HG02588 (cell line): ENCODE results near the gene IL21R.
A peak's percentile ranks its signal among the peaks of the same experiment; 100 is the strongest.
"Not testable (repeated sequence)": the region's sequence is repeated elsewhere in the genome, so short reads cannot be mapped to it uniquely, and the experiment has no call there.

Experiments
- ATAC-seq: cut with Tn5 transposase; IDR thresholded peaks from one replicate; pipeline ENCODE4 v1.9.1; 2021; ENCODE audit warnings: mild to moderate bottlenecking, moderate library complexity; ENCODE audit not compliant: unreplicated experiment

The IL21R gene

DNA sequence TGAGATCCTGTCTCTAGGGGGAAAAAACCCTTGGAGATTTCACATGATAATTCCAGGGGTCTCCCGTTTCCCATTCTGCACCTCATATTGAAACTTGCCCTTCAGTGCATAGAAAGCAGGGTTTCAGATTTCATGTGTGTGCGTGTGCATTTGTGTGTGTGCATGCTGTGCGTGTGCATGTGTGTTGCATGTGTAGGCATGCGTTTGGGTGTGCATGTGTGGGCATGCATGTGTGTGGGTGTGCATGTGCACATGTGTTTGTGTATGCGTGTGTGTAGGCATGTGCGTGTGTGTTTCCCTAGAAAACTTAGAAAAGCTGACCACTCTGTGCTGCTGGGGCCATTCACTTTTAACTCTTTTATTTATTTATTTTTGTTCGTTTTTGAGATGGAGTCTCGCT, 40.0 kb downstream of the IL21R start:
- no peak for ATAC-seq

GRCh38 chr16:27444015-27444414, 42.0 kb downstream of the IL21R start:
- no peak for ATAC-seq

DNA sequence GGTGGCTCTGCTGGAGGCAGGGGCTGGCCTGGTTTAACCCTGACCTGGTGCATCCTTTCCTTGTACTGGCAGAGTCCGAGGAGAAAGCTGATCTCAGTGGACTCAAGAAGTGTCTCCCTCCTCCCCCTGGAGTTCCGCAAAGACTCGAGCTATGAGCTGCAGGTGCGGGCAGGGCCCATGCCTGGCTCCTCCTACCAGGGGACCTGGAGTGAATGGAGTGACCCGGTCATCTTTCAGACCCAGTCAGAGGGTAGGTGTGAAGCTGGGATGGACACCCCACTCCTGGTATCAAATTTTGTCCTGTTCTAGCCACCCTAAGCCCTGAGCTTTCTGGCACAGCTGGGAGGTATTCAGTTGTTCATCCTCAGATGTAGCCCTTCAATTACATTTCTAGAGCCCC, 42.5 kb downstream of the IL21R start:
- no peak for ATAC-seq

GRCh38 chr16:27445502-27446175, 43.7 kb downstream of the IL21R start:
- ATAC-seq, result no peak

DNA sequence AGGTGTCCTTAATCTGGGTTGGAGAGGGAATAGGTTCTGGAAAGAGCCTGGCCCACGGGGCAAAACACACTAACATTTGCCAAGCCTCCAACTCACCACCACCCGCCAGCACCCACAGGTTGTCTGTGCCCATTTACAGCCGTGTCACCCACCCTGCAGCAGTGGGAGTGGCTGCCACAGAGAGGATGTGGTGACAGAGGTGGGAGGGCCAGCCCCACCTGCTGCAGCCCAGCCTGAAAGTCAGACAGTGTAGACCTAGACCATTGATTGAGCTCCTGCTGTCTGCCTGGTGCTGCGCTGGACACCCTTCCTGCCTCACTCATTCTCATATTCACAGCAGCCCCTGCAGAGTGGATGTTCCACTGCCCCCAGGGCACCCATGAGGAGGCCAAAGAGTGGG, 44.7 kb downstream of the IL21R start:
- no peak for ATAC-seq

DNA sequence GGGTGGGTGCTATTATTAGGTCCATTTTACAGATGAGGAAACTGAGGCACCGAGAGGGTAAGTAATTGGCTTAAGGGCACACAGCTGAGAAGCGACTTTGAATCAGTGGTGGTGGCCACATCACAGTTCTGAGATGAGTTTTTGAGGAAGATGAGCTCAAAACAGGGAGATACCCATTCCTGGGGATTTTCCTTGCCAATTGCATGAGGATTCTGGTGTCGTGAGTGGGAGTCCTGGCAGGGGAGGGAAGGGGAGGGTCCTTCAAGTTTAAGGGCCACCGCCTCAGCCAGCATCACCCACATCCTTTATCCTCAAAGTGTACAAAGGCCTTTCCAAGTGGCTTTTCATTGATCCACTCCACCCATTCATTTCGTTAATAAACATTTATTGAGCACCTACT, 45.3 kb downstream of the IL21R start:
- ATAC-seq, result no peak

DNA sequence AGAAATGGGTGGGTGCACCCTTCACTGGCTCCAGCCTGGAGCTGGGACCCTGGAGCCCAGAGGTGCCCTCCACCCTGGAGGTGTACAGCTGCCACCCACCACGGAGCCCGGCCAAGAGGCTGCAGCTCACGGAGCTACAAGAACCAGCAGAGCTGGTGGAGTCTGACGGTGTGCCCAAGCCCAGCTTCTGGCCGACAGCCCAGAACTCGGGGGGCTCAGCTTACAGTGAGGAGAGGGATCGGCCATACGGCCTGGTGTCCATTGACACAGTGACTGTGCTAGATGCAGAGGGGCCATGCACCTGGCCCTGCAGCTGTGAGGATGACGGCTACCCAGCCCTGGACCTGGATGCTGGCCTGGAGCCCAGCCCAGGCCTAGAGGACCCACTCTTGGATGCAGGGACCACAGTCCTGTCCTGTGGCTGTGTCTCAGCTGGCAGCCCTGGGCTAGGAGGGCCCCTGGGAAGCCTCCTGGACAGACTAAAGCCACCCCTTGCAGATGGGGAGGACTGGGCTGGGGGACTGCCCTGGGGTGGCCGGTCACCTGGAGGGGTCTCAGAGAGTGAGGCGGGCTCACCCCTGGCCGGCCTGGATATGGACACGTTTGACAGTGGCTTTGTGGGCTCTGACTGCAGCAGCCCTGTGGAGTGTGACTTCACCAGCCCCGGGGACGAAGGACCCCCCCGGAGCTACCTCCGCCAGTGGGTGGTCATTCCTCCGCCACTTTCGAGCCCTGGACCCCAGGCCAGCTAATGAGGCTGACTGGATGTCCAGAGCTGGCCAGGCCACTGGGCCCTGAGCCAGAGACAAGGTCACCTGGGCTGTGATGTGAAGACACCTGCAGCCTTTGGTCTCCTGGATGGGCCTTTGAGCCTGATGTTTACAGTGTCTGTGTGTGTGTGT, 46.8 kb downstream of the IL21R start:
- no peak for ATAC-seq

DNA sequence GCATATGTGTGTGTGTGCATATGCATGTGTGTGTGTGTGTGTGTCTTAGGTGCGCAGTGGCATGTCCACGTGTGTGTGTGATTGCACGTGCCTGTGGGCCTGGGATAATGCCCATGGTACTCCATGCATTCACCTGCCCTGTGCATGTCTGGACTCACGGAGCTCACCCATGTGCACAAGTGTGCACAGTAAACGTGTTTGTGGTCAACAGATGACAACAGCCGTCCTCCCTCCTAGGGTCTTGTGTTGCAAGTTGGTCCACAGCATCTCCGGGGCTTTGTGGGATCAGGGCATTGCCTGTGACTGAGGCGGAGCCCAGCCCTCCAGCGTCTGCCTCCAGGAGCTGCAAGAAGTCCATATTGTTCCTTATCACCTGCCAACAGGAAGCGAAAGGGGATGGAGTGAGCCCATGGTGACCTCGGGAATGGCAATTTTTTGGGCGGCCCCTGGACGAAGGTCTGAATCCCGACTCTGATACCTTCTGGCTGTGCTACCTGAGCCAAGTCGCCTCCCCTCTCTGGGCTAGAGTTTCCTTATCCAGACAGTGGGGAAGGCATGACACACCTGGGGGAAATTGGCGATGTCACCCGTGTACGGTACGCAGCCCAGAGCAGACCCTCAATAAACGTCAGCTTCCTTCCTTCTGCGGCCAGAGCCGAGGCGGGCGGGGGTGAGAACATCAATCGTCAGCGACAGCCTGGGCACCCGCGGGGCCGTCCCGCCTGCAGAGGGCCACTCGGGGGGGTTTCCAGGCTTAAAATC, 47.6 kb downstream of the IL21R start:
- ATAC-seq, result peak; percentile 48

DNA sequence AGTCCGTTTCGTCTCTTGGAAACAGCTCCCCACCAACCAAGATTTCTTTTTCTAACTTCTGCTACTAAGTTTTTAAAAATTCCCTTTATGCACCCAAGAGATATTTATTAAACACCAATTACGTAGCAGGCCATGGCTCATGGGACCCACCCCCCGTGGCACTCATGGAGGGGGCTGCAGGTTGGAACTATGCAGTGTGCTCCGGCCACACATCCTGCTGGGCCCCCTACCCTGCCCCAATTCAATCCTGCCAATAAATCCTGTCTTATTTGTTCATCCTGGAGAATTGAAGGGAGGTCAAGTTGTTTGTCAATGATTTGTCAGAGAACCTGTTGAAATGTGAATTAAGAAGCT, 48.2 kb downstream of the IL21R start:
- ATAC-seq, result no peak

DNA sequence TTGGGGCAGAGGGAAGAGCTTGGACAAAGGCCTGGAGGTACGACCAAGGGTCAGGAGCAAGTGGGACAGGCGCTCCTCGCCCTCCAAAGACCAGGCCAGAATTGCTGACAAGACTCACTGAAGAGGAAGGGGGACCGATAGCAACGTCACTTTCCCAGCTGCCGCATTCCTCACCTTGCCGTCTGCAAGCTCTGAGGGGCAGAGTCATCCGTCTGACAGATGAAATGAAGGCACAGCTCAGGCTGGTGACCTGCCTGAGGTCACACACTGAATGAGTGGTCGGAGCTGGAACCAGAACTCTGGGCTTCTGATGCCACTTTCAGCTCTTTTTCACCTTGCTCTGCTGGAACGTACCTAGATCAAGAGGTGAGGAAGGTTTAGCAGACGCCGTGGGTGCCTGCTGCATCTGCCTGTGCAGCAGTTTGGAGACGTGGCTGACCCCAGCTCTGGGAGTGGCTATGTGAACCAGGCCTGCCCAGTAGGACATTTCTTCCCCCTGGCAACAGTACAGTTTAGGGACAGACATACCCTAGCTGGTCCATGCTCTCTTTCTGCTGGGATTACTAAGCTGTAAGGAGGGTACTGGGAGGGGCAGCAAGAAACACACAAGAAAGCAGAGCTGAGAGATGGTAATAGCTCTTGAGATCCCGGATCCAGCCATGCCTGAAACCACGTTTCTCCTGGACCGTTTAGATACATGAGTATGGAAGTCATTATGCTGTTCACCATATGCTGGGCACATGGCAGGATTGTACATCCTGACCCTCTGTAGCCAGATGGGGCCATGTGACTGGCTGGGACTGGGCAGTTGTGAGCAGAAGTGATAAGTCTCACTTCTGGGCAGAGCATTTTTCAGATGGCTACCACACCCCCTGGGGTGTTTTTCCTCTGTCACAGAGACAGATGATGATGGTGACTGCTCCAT, 50.9 kb downstream of the IL21R start:
- ATAC-seq, result no peak

GRCh38 chr16:27453494-27453825, 51.5 kb downstream of the IL21R start:
- ATAC-seq, result no peak

DNA sequence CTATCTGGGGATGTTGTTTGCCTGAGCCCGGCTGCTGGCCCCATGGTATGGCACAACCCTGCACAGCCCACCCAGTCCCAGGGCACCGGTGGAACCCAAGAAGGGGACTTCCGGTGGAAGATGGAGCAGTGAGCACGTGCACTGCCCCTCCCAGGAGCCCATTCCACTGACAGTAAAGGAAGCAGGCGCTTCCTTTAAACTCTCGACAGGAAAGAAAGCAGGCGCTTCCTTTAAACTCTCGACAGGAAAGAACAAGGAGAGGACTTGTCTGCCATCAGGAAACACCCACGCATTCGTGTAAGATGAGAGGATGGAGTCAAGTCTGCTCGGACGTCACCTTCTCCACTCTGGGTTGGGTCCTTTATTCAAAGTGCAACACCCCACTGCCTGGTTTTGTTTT, 53.7 kb downstream of the IL21R start:
- no peak for ATAC-seq

GRCh38 chr16:27457605-27457900, 55.6 kb downstream of the IL21R start:
- not testable (repeated sequence) for ATAC-seq

DNA sequence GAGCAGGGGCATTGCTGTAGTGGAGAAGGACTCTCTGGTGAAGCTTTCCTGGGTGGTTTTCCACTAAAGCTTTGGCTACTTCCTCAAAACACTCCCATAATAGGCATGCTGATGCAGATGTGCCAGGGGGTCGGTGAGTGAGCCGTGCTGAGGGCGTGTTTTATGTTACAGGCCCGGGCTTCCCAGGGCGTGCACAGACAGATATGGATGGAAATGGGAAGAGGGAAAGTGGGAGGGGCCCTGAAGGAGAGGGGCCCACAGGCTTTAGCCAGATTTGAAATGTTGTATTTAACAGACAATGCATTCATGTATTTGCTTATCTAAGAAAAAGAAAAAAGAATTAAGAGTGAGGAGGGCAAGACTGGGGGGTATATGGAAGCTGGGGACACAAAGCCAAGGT, 56.3 kb downstream of the IL21R start:
- no peak for ATAC-seq

DNA sequence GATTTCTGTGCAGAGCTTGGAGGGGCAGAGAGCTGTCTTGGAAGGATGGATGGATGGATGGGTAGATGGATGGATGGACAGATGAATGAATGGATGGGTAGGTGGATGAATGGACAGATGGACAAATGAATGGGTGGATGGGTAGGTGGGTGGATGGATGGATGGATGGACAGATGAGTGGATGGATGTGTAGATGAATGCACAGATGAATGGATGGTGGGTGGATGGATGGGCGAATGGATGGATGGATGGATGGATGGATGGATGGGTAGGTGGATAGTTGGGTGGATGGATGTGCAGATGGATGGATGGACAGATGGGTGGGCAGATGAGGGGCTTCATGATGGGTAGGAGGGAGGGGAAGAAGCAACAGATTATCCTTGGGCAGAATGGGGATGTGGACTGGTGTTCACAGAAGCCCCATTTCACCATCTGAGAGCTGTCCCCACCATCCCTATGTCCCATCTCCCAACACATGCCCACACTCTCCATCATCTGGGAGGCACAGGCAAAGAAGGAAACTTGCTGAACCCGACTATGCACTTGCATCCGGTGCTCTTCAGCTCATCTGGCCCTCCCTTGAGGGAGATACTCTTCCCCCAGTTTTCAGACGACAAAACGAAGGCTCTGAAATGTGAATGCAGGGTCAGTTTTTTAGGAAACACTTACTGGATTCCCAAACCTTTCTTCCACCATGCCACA, 57.2 kb downstream of the IL21R start:
- no peak for ATAC-seq

DNA sequence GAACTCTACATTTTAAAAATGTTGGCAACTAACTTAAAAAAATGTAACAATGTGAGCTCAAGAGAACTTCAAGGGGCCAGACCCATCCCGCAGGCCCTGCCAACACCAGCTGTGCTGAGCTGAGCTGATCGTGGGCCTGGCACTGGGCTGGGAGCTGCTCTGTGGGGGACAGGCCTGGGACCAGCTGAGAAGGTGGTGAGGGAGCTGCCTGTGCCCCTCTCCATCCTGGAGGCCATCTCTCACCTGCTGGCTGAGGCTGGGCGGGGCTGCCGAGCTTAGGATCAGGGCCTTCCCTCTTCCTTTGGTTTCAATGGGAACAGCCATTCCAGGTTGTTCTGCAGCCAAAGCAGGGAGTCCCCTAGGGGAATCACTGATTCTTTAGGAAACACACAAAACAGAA, 58.2 kb downstream of the IL21R start:
- no peak for ATAC-seq

DNA sequence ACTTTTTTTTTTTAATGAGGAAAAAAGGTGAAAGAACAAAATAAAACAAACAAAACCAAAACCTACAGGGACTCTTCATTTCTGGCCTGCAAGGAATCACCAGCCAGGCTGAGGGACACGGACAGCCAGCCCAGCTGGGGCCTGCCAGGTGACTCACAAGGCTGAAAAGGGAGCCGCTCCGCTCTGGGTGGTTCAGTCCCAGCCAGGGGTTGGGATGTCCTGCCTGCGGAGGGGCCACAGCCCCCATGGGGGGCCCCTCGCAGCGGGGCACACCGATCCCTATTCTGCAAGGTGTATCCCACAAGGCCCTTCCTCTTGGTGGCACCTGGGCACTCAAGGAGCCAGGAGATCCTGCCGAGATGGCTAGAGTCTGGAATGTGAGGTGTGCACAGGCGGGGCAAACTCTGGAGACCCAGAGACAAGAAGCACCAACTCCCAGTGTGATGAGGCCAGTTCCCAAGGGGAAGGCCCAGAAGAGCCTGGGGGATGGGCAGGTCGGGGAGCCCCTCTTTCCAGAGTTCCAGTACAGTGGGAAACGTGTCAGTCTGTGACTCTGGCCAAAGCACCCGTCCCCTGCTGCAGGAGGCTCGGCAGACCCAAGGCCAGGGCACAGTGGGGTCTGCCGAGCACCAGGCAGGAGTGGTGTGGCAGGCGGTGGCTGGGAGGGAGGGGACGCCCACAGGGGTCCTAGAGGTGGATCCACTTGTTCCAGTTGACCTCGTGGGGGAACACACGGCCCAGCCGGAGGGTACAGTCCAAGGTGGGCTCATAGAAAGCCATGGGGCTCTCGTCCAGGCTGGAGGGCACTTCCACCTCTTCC, 58.9 kb downstream of the IL21R start:
- no peak for ATAC-seq

DNA sequence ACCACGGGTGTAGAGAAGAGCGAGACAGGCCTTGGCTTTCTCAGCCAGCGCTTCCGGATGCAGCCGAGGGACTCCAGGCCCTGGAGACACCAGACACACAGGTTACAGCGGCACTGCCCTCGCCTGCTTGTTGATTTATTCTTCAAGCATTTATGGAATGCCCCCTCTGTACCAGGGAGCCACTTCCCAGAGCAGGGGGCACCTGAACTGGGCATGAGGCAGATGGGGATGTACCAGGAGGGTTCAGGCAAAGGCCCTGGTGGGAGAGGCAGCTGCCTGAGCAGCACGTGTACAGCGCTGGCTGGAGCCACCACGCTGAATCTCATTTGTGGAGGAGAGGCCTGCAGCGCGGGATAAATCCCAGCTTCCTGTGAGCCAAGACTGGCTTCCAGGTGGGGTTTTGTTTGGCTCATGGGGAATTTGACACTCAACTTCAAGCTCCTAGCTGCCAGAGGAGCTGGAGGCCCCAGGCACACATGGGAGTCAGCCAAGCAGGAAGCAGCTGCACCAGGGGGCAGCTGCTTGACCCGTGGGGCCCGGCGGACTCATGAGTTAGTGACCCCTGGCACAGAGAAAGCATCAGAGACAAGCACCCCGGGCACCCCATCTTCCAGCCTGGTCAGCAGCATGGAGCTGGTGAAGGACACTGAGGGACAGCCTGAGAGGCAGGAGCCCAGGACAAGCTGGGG, 59.7 kb downstream of the IL21R start:
- ATAC-seq, result no peak
